HepG2 (cell line): ENCODE results near the gene CAD. TPM values are rescaled to one million over a fixed set of nuclear protein-coding genes. Genes with fewer than 3 reads are reported as not detected.

Experiments
- CBX2 ChIP-seq, 2 experiments: fragments of 200-600 bp in 1 of 2; sonication (generic); formaldehyde crosslinking in 1 of 2; IDR thresholded peaks; 2 replicates each; pipeline versions ENCODE4 v1.7.0 to v1.8.1; 2018 to 2022; ENCODE audit warnings: low read depth in 2 of 2, low read length in 1 of 2, mild to moderate bottlenecking in 1 of 2, missing genetic modification reagents in 1 of 2
- DNMT1 ChIP-seq: sonication (generic); formaldehyde crosslinking; IDR thresholded peaks from 2 replicates; pipeline ENCODE4 v1.5.1; 2020; ENCODE audit warnings: mild to moderate bottlenecking, missing genetic modification reagents
- ELF4 ChIP-seq: sonication (generic); formaldehyde crosslinking; IDR thresholded peaks from 2 replicates; pipeline ENCODE4 v1.5.0; 2020; ENCODE audit warnings: missing genetic modification reagents, mild to moderate bottlenecking, moderate library complexity, borderline replicate concordance
- EP300 ChIP-seq, 3 experiments: sonication (generic) in 1 of 3; formaldehyde crosslinking in 1 of 3; IDR thresholded peaks; 2 replicates each; pipeline versions ENCODE4 v1.5.1 to v1.6.1; 2011 to 2020; ENCODE audit warnings: low read depth in 2 of 3, low read length in 2 of 3, borderline replicate concordance in 1 of 3, improper control_type of control experiment in 1 of 3, mild to moderate bottlenecking in 1 of 3, missing genetic modification reagents in 1 of 3, moderate library complexity in 1 of 3
- GTF3A ChIP-seq: sonication (generic); formaldehyde crosslinking; conservative IDR thresholded peaks from 2 replicates; pipeline ENCODE4 v1.4.0; 2020; ENCODE audit warnings: mild to moderate bottlenecking, missing genetic modification reagents
- IRF2 ChIP-seq: IDR thresholded peaks from 2 replicates; pipeline ENCODE4 v1.6.1; 2018; ENCODE audit warnings: missing genetic modification reagents, missing compliant biosample characterization
- MLX ChIP-seq: IDR thresholded peaks from 2 replicates; pipeline ENCODE4 v1.6.1; 2016
- NCOR1 ChIP-seq: fragments of 200-600 bp; sonication (generic); IDR thresholded peaks from 2 replicates; pipeline ENCODE4 v1.7.0; 2017; ENCODE audit warnings: antibody characterized with exemption, low read length, borderline replicate concordance
- PAXIP1 ChIP-seq: sonication (generic); formaldehyde crosslinking; conservative IDR thresholded peaks from 2 replicates; pipeline ENCODE4 v1.4.0; 2020; ENCODE audit warnings: mild to moderate bottlenecking, missing genetic modification reagents, moderate library complexity
- PHF20 ChIP-seq: sonication (generic); formaldehyde crosslinking; IDR thresholded peaks from 2 replicates; pipeline ENCODE4 v1.5.0; 2020; ENCODE audit warnings: mild to moderate bottlenecking, missing genetic modification reagents
- SMAD1 ChIP-seq: sonication (generic); formaldehyde crosslinking; IDR thresholded peaks from 2 replicates; pipeline ENCODE4 v1.4.0; 2020; ENCODE audit warnings: missing genetic modification reagents, low read depth, mild to moderate bottlenecking, borderline replicate concordance
- TBP ChIP-seq: sonication (generic); formaldehyde crosslinking; IDR thresholded peaks from 2 replicates; pipeline ENCODE4 v1.5.0; 2020; ENCODE audit warnings: missing genetic modification reagents
- ZBTB46 ChIP-seq: sonication (generic); formaldehyde crosslinking; IDR thresholded peaks from 2 replicates; pipeline ENCODE4 v1.4.0; 2020; ENCODE audit warnings: mild to moderate bottlenecking, missing genetic modification reagents, borderline replicate concordance
- ZBTB7B ChIP-seq: sonication (generic); formaldehyde crosslinking; IDR thresholded peaks from 2 replicates; pipeline ENCODE4 v1.4.0; 2020; ENCODE audit warnings: missing genetic modification reagents
- ZBTB8A ChIP-seq: sonication (generic); formaldehyde crosslinking; IDR thresholded peaks from 2 replicates; pipeline ENCODE4 v1.4.0; 2020; ENCODE audit warnings: mild to moderate bottlenecking, low read depth, missing genetic modification reagents, borderline replicate concordance
- ZMAT3 ChIP-seq: sonication (generic); formaldehyde crosslinking; conservative IDR thresholded peaks from 2 replicates; pipeline ENCODE4 v1.7.0; 2021; ENCODE audit warnings: missing genetic modification reagents
- ZNF879 ChIP-seq: sonication (generic); formaldehyde crosslinking; IDR thresholded peaks from 2 replicates; pipeline ENCODE4 v1.8.1; 2023; ENCODE audit warnings: missing genetic modification reagents
- polyA plus RNA-seq, 8 experiments: library from polyadenylated mRNA; depleted of rRNA in 3 of 8; stranded (reverse) in 7 of 8; unstranded in 1 of 8; fragments of >200 nt; fragmentation: Illumina TruSeq in 4 of 8; extraction: Trizol in 4 of 8; gene quantifications; 2 replicates each; pipeline versions ENCODE4 v1.2.1 to v1.2.3, GENCODE V29; 2011 to 2016; ENCODE audit warnings: low read depth in 4 of 8, missing spikeins in 1 of 8, mixed read lengths in 1 of 8; ENCODE audit not compliant: insufficient read depth in 1 of 8
- total RNA-seq, 5 experiments: library from RNA; depleted of rRNA; stranded (reverse); fragments of >200 nt; fragmentation: Illumina TruSeq; extraction: Trizol; gene quantifications; 2 replicates each; pipeline ENCODE4 v1.2.3, GENCODE V29; 2016; ENCODE audit warnings: low read depth in 1 of 5
- TF ChIP-seq, protein P1 (sequence below): IDR thresholded peaks from 2 replicates; pipeline ENCODE4 v1.6.1; 2016
- TF ChIP-seq, protein P2 (sequence below): IDR thresholded peaks from 2 replicates; pipeline ENCODE4 v1.6.1; 2016; ENCODE audit warnings: missing compliant biosample characterization, missing genetic modification reagents, borderline replicate concordance

The CAD gene
- total and polyA plus RNA-seq, 2 of the 13 experiments (the other 11 are each of a cell fraction or from before 2014, with no cell fraction given): 21.7 to 37.0 TPM

DNA sequence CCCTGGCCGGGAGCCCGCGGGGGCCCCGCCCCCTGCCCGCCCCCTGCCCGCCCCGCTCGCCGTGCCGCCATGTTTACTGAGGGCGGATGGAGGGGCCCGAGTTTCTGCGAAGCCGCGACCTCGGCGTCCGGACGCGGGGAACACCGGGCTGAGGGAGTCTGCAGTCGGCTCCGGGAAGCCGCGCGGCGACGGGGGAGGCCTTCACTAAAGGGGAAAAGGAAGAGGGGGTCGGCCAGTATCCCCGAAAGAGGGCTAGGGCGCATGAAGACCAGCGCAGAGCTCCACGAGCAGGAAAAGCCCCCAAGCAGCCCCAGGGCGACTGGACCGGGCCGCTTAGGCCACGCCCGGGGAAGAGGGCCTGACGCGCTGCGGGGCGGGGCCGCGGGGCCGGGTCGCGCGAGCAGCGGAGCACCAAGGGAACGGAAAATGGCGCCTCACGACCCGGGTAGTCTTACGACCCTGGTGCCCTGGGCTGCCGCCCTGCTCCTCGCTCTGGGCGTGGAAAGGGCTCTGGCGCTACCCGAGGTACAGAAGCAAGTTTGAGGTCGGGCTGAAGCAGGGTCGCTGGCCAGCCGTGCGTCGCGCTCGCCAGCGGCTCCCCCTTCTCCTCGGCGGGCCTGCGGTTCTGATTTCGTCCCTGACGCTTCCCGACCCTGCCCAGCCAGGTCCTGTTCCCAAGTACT lies 5.1 kb upstream of the CAD start, which contains the start of the genes ATRAID and SLC5A6 (continued):
- peak; percentile 17; the same call in 1 of the 2 replicates for TF ChIP-seq PAXIP1 (CRISPR knock-in tag)
- TF ChIP-seq, protein P1, sequence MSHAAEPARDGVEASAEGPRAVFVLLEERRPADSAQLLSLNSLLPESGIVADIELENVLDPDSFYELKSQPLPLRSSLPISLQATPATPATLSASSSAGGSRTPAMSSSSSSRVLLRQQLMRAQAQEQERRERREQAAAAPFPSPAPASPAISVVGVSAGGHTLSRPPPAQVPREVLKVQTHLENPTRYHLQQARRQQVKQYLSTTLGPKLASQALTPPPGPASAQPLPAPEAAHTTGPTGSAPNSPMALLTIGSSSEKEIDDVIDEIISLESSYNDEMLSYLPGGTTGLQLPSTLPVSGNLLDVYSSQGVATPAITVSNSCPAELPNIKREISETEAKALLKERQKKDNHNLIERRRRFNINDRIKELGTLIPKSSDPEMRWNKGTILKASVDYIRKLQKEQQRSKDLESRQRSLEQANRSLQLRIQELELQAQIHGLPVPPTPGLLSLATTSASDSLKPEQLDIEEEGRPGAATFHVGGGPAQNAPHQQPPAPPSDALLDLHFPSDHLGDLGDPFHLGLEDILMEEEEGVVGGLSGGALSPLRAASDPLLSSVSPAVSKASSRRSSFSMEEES (CRISPR knock-in tag): peak; percentile 64
- TF ChIP-seq GTF3A (CRISPR knock-in tag): 0 out of 2 replicates have a peak, but pooled peaks have one; percentile 32
- TF ChIP-seq IRF2 (CRISPR knock-in tag): peak; percentile 49
- no peak for TF ChIP-seq ZBTB46 (CRISPR knock-in tag)
- peak; percentile 85 for TF ChIP-seq ZMAT3 (CRISPR knock-in tag)
- TF ChIP-seq ELF4 (CRISPR knock-in tag): peak; percentile 89
- no peak for TF ChIP-seq CBX2 (IDR thresholded peaks at IDR 0.05; ENCODE audit: low read depth, low read length)
- TF ChIP-seq CBX2 (CRISPR knock-in tag; IDR thresholded peaks at IDR 0.05; ENCODE audit: low read depth): no peak
- TF ChIP-seq SMAD1 (CRISPR knock-in tag): peak; percentile 89
- TF ChIP-seq MLX: peak; percentile 41; the same call in 1 of the 2 replicates
- peak; percentile 71; the same call in 1 of the 2 replicates for TF ChIP-seq ZNF879 (CRISPR knock-in tag)
- TF ChIP-seq, protein P2, sequence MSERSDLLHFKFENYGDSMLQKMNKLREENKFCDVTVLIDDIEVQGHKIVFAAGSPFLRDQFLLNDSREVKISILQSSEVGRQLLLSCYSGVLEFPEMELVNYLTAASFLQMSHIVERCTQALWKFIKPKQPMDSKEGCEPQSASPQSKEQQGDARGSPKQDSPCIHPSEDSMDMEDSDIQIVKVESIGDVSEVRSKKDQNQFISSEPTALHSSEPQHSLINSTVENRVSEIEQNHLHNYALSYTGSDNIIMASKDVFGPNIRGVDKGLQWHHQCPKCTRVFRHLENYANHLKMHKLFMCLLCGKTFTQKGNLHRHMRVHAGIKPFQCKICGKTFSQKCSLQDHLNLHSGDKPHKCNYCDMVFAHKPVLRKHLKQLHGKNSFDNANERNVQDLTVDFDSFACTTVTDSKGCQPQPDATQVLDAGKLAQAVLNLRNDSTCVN (CRISPR knock-in tag): peak; percentile 35; the same call in 1 of the 2 replicates
- TF ChIP-seq PHF20 (CRISPR knock-in tag): peak; percentile 83
- peak in 1 of 2 experiments; percentile 11; a peak in 1 of 4 replicates for TF ChIP-seq EP300 (IDR thresholded peaks at IDR 0.05; ENCODE audit: low read depth in 2 of 2, low read length in 2 of 2)
- no peak; the same call in none of the 2 replicates for TF ChIP-seq EP300 (CRISPR knock-in tag; IDR thresholded peaks at IDR 0.05; ENCODE audit: borderline replicate concordance)
- TF ChIP-seq TBP: peak; percentile 89; the same call in 1 of the 2 replicates
- TF ChIP-seq NCOR1: peak; percentile 57; the same call in 1 of the 2 replicates
- no peak for TF ChIP-seq ZBTB8A
- TF ChIP-seq ZBTB7B (CRISPR knock-in tag): 0 out of 2 replicates have a peak, but pooled peaks have one; percentile 45
- peak; percentile 95; the same call in 1 of the 2 replicates for TF ChIP-seq DNMT1 (CRISPR knock-in tag)
